ENCODE measurements around the gene FHOD3.

FHOD3 gene

DNA sequence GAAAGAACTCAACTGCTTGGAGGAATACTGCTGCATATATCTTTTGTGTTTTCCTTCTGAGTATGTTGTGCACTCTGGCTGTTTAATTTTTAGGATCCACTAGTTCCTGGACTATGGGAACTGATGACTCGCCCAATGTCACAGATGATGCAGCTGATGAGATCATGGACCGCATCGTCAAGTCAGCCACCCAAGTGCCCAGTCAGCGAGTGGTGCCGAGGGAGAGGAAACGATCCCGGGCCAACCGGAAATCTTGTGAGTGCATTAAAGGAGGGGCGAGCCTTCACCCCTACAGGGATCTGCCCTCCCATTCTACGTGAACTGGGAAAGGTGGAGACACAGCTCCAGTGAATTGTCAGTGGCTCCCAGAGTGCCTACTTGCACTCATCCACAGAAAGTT, 471.7 kb downstream of the FHOD3 start:
- DNase-seq: no peak

DNA sequence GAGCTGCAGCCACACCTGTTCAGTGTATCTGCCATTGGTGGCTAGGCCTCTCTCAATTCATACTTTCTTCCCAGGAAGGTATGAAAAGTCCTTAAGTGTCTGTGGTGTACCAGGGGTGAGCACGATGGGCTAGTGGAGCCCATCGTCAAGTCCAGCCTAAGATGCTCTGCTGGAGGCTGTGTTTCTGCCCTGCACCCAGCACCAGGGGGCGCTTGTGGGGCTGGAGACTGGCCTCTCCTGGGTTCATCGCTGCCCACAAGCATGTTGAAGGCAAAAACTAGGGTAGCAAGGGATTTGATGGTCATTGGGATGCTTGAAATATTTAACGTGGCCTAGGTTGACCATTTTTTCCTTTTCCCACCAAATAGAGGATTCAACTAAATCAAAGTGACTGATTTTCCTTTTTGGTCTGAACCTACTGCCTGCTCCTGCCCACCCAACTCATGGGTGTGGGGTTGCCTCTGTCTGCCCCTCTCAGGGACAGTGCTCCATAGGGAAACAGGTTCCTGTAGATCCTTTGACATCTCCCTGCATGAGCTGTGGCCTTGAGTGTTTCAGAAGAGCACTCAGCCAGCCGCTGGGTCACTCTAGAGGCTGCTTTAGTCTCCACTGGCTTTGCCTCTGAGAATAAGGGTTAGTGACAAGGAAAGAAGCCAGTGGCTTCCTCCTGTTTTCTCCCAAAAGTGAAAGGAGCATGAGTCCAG, 472.2 kb downstream of the FHOD3 start:
- DNase-seq: no peak

DNA sequence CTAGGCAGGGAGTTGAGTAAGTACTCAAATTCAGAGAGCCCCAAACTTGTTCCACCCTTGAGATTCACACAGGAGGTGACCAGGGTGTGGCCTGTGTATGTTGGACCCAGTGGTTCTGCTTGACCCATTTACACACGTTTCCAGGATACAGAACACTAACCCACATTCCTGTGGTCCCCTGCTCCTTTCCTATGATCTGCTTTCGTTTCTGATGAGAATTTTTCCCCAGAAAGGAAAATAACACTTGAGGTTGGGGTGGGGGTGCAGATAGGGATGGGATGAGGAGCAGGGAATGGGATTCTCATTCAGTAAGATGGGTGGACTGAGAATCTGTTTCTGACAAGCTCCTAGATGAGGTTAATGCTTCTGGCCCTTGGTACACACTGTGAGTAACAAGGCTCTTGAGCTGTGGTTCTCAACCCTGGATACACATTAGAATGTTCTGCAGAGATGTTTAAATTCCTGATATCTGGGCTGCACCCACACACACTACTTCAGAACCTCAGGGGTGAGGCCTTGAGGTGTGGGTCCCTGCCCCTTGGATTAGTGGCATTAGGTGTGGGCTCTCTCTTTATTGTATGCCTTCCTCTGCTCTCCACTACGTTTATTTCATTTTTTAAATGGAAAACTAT, 472.9 kb downstream of the FHOD3 start:
- no peak for DNase-seq

DNA sequence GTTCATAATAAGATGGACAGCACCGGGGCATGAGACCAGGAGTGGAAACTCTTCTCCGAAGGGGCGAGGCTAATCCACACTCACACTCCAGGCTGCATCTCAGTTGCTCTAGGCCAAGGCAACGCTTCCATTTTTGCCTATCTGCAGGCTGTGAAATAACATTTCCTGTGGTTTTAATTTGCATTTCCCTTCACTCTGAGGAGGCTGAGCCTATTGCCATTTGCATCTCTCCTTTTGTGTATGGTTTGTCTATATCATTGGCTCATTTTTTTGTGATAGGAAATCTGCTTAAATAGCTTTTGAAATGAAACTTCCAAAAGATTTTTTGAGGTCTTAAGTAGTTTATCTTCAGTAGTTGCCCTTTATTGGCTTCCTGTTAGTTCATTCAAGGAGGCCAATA, 473.7 kb downstream of the FHOD3 start:
- DNase-seq: peak; percentile 71

DNA sequence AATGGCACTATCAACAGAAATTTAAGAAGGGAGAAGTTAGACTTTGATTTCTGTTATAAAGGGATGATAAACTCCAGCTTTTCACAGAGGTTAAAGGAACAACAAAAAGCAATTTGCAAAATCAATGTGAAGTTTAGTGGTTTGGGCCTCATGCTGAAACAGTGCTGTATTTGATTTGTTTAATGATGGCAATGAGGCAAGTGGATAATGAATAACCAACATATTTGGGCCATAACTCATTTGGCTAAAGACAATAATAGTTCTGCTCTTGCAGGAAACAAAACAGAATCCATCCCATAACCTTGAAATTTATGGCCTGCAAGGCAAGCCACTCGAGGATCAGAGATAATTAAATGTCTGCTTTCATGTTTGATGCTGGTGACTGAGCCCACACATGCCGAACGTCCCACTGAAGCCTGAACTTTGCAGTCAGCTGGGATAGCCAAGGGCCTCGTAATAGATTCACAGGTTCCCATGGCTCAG, 474.8 kb downstream of the FHOD3 start:
- DNase-seq: no peak

DNA sequence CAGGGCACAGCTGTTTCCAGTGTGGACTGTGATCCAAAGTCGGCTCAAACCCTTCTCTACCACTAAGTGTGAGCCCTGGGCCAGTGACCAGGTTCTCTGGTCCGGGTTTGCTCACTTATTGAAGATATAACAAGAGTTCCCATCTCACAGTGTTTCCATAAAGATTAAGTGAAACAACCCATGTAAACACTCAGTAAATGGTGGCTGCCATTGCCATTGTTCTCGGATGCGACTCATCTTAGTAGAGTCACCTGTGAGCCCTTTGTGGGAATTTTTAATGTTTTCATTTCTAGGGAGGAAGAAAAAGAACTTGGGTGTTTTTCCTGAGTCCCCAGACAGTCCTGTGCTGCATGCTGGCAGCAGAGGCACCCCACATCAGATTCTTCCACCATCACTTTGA, 477.9 kb downstream of the FHOD3 start:
- DNase-seq: no peak

DNA sequence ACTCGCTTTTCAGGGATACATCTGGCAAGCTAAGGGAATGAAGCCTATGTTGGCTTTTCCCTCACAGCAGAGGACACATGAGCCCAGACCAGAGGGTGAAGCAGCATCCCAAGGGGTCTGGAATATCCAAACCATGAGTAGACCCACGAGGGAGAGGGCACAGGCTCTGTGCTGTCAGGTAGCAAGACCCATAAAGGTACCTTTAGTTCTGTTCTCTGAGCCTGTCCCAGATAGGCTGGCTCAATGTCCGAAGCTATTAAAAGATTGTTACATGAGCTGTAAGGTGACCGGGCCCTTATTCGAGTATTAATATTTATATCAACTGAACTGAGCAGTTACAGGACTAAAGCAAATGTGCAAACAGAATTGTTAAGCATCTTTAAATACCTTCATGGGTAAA, 479.1 kb downstream of the FHOD3 start:
- no peak for DNase-seq

DNA sequence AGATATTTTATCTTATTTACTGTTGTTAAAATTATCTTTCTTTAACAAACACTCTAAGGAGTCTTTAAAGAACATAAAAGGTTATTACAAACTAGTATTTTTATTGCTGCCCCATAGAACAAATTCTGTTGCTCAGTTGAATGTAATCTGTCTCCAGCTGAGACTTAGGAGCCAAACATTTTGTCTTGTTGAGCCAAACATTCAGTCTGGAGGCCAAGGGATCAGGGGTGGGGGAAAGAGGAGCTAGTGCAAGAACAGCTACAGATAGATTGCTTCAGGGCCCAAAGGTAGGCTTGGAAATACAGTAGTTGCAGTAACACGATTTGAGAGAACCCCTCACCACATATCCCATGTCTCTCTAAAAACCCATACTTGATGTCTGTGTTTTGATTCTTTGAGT, 480.1 kb downstream of the FHOD3 start:
- no peak for DNase-seq

DNA sequence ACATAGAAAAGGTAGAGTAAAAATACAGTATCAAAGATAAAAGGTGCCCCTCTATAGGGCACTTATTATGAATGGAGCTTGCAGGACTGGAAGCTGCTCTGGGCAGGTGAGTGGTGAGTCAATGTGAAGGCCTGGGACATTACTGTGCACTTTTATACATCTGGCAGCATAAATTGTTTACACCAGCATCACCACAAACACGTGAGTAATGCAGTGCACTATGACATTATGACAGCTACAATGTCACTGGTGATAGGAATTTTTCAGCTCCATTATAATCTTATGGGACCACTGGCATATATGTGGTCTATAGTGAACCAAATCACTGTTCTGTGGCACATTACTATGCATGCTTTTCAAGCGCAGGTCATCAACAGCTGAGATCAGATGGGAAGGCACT, 483.2 kb downstream of the FHOD3 start:
- no peak for DNase-seq

DNA sequence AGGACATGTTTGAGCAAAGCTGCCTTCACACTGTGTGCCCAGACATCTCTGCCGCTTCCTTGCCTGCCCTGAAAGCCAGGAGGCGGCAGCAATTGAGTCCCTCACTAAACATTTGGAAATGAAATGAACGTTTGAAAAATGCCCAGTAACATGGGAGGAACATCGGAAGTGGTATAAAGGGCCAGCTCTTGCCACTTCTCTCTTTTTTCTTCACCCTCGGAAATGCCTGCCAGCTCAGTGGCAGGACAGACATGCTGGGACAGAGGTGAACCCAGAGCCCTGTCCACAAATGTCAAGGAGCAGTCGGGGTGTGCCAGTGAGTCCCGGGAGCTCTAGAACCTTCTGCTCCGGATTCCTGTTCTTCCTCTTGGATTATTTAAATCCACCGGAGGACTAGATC, 485.2 kb downstream of the FHOD3 start:
- DNase-seq: no peak

DNA sequence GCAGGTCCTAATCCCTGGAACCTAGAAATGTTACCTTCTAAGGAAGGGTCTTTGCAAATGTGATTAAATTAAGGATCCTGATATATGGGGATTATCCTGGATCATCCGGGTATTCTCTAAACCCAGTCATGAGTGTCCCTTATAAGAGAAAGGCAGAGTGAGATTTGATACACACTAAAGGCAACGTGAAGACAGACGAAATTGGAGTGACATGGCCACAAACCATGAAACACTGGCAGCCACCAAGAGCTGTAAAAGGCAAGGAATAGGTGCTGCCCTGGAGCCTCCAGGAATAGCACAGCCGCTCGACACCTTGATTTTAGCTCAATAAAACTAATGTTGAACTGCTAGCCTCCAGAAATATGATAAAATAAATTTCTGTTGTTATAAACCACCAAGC, 486.3 kb downstream of the FHOD3 start:
- no peak for DNase-seq

DNA sequence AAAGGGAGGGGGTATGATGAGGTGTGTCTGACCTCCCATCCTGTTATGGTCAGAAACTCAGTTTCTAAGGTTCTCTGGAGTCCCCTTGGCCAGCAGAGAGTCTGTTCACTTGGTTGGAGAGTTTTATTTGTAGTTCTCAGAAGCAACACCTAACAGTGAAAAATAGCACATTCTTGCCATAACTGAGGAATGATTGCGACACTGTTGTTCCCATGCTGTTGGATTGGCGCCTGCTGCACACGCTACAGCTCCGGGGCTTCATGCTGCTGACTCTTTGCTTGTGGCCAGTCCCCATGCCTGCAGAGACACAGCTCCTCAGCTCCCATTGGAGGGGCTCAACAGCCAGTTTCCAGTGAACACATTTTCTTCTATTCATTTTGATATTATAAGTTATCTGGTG, 489.2 kb downstream of the FHOD3 start:
- DNase-seq: no peak

DNA sequence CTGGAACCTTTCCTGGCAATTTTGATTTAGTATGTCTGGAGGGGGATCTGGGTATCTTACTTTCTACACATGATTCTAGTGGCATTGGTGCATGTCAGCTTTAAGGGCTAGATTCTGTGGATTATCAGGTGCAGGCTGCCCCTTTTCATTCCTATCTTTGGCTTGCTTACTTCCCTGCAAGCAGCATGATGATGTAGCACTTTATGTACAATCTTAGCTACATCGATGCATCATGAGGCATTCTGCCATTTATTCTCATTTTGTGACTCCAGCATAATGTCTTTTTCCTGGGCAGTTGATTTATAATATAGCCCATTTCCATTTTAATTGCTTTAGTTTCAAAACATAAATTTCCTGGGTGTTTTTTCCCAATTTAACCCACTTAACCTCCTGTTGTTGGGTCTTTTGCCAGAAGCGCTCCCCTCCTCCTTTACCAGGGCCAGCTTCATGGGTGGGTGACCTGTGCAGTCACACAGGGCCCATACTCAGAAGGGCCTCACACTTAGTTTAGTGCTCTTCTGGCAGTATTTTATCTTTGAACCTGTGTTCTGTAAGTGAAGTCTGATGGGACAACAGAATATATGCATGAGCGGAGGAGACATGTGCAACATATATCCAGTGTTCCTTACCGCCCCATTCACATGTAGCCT, 495.2 kb downstream of the FHOD3 start:
- no peak for DNase-seq

DNA sequence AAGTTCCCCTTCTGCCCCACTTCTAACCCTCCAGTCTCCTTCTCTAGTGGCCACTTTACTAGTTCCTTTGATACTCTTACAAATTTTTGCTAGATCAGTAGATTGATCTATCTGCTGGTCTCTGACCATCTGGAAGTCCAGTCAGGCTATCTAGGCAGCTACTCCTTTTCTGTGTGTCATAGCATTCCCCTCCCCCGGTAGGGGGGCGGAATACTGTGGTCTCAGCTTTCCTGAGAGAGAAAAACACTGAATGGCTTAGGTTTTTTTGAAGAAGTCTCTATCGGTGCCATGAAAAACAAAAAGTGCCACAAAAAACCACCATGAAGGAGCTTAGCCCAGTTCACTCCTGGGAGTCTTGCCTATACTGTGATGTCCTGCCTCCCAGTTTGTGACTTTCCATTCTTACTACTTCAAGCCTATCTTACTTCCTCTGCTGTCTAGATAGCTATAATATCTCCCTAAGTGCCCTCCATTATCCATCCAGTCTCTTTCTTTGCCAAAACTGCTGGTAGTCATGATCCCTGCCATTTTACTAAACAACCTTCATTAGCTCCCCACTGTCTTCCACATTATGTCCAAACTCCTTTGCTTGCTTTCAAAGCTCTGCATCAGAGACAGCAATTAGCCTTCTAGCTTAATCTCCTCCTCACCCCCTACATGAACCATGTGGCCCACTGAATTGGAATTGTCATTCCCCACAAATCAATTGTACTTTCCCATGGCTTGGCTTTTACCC, 501.4 kb downstream of the FHOD3 start:
- no peak for DNase-seq

DNA sequence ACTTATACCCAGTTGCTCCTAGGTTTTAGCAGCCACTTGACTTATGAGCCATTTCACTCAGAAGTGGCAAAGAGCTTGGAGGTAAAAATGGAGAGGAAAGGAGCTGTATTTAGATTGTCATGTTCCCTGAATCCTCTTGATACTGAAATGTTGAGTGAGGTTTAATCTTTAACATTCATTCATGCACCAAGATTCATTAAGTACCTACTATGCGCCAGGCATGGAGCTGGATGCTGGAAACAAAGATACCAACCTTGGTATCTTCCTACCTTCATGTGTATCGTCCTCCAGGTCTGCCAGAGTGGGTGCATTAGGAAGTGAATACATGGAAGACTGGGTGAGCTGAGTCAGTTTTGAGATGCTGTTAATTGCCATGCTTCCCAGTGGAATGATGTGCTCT, 507.6 kb downstream of the FHOD3 start:
- no peak for DNase-seq

DNA sequence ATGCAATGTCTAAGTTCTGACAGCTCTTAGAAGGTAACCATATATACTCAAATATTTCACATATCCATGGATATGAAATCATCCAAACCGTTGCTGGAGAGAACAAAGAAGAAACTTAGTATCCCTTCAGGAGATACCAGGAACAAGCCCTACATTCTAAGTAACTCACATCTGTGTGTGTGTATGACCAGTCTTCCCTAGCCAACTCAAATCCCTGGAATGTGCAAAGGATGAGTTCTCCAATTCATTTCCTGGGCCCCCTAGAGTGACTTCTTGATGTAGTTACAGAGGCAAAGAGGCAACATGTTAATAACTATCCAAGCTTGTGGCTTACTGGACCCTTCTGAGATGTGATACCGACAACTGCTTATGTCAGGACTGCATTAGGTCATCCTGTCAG, 511.2 kb downstream of the FHOD3 start:
- DNase-seq: no peak

DNA sequence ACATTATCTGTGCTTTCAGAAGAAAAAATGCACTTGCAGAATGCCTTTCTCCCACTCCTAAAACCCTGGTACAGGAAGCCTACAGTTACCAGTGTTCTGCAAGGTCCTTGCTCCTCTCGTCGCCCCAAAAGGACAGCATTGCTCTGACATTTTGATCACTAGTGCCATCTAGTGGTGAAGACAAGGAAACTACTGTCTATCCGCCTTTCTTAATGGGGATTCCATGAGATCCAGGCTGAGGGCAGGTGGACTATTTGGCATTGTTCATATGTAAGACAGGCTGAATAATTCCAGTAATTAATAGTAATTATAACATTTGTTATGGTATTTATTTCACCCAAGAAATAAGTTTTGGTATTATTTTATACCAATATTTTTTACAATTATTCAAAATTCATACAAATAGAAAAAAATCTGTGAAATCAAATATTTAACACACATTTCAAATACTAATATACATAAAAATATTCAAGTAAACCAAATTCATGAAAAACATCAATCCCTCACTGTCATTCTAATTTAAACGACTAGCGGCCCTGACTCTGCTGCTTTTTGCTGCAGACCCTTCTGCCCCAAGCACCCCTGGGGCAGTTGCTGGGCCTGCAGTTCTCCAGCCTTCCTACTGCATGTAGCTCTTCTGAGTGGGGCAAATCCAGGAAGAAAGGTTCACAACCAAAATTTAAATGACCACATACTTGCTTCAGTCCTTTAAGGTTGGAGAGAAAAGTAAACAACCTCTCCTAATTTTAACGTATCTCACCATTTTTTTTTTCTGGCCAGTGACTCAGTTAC, 512.3 kb downstream of the FHOD3 start:
- DNase-seq: peak; percentile 48

DNA sequence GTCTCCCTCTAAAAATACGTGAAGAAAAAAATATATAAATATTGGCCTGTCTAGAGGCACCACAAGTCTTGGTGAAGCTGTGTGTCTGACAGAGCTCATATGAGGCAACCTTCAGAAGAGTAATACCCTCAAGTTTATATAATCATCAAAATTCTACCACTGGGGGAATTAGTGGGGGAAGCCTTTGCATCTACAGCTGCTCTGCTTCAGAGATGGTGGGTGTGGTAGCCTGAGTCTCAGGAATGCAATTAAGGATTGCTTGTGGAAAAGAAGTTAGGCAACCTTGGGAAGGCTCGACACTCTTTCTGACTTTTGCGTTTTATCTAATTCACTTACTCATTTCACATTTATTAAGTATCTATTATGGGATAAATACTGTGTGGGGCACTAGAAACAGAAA, 513.9 kb downstream of the FHOD3 start:
- DNase-seq: no peak

DNA sequence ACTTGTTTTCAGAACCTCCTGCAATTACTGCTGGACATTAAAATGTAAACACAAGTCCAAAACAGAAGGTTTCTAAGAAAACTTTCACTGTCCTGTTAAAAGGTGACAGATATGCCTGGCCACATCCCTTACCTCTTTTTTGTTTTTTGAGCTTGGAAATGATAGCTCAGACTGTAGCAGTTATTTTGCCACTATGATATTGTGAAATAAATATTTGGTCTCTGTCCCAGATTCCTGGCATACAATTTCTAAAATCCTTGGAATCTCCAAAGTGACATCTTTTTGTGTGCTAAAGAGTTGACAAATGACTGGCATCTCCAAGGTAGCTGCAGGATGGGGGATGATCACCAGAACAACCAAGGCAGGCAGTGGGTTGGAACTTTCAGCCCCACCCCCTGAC, 514.4 kb downstream of the FHOD3 start:
- DNase-seq: no peak

DNA sequence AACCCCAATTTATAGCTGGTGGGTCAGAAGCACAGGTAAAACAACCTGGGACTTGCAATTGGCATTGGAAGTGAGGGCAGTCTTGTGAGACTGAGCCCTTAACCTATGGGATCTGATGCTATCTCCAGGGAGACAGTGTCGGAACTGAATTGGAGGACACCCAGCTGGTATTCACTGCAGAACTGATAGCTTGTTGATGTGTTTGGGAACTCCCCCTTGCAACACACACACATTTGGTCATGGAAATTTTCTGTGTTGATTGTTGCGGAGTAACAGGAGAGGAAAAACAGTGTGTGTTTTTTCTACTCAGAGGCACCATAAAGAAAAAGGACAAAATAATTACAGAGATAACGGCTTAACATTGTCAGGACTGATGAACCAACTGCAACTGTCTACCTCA, 515.2 kb downstream of the FHOD3 start:
- DNase-seq: no peak

DNA sequence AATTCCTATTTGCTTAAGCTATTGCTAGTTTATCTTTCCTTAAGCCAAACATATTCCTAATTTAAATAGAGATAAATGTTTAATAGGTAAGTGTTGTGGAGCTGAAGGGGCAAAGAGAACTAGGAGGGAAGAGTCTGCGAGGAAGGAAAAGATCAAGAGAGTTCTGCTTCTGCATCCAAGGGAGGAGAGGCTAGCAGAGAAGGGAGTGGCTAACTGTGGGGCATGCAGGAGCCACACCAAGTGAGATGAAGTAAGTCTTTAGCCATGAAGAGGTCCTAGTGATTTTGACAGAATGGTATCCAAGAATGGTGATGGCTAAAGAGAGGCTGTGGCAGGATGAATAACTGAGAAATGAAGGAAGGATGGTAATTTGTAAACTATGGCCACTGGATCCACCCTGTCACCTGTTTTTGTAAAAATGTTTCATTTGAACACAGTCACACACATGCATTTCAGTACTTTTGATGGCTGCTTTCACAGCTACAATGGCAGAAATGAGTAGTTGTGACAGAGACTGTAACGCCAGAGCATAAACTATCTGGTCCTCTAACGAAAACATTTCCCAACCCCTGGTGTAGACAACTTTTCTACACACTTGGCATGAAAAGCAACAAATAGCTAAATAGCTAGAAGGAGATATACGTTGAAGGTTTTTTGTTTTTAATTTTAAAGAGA, 515.7 kb downstream of the FHOD3 start:
- no peak for DNase-seq

DNA sequence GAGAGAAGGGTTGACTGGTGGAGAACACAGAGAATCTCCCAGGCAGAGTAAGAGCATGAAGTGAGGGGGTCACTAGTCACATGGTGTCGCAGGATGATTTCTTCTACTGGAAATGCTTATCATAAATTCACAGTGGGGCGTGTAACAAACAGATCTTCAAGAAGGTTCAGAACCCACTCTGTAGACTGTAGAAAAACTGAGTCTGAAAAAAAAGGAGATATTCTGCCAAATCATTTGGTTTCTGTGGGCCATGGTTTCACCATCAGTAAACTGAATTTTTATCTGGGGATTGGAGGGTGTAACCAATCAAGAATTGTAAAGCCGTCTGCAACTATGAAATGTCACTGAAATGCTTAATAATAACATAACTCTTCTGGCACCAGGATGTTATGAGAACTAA, 516.3 kb downstream of the FHOD3 start:
- DNase-seq: no peak
